Measurements from ENCODE around the gene UFSP2. TPM values are rescaled to one million over a fixed set of nuclear protein-coding genes. Genes with fewer than 3 reads are reported as not detected.

UFSP2 gene
- total RNA-seq, 4 donors from 2014 or later = 36.0 to 63.7 (median 51.9) TPM

DNA sequence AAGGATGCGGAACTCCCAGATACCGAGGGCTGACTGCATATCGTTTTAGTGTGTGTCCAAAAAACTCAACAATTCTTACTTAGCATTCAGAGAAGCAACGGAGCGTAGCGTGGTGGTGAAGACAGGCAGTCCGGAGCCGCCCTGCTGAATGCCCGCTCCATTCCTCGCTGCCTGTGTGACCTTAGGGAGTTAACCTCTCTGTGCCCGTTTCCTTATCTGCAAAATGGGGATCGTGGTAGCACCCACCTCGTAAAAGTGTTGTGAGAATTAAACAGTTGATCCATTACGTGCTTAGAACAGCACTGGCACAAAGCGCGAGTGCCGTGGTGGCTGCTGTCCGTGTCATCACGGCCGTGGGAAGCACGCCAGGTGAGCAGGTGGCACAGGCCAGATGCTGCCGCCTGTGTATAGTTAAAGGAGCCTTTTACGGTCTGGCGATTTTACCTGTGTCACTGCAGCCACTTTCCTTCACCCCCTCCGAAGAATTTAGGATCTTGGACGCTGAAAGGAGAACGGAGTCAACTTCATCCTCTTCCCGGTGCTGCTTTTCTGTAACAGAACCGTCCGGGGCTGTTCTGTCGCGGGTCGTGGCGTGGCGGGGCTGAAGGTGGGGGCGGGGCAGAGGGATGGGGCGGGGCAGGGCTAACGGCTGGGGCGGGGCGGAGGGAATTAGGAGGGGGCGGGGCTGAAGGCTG, 44.9 kb upstream of the UFSP2 start:
- Histone ChIP-seq H3K9me3 (no peaks in the 10 kb centered on the region), H3K36me3 (no peaks in the 10 kb centered on the region), H3K4me3 (peak overlapping the region; percentile 66 to 69), H3K27ac (peak overlapping the region; percentile 2 to 82 (median 74)), H3K27me3 (no peaks in the 10 kb centered on the region), H3K4me1 (peaks cover 0 to 23% (median 0%) of the 10 kb centered on the region in 3 donors)
- TF ChIP-seq, protein P1, sequence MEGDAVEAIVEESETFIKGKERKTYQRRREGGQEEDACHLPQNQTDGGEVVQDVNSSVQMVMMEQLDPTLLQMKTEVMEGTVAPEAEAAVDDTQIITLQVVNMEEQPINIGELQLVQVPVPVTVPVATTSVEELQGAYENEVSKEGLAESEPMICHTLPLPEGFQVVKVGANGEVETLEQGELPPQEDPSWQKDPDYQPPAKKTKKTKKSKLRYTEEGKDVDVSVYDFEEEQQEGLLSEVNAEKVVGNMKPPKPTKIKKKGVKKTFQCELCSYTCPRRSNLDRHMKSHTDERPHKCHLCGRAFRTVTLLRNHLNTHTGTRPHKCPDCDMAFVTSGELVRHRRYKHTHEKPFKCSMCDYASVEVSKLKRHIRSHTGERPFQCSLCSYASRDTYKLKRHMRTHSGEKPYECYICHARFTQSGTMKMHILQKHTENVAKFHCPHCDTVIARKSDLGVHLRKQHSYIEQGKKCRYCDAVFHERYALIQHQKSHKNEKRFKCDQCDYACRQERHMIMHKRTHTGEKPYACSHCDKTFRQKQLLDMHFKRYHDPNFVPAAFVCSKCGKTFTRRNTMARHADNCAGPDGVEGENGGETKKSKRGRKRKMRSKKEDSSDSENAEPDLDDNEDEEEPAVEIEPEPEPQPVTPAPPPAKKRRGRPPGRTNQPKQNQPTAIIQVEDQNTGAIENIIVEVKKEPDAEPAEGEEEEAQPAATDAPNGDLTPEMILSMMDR (IDR thresholded peaks at IDR 0.05) = no peak
- TF ChIP-seq POLR2A (IDR thresholded peaks at IDR 0.05) = no peak
- TF ChIP-seq POLR2AphosphoS5 (IDR thresholded peaks at IDR 0.05) = no peak
- TF ChIP-seq EP300 (IDR thresholded peaks at IDR 0.05) = no peak
- 1 to 3% methylated on average over 3 to 11 of the region's 41 CpGs for WGBS, 2 donors (ENCODE audit: low coverage in 1 of 2)
- ATAC-seq = peak; percentile 17

DNA sequence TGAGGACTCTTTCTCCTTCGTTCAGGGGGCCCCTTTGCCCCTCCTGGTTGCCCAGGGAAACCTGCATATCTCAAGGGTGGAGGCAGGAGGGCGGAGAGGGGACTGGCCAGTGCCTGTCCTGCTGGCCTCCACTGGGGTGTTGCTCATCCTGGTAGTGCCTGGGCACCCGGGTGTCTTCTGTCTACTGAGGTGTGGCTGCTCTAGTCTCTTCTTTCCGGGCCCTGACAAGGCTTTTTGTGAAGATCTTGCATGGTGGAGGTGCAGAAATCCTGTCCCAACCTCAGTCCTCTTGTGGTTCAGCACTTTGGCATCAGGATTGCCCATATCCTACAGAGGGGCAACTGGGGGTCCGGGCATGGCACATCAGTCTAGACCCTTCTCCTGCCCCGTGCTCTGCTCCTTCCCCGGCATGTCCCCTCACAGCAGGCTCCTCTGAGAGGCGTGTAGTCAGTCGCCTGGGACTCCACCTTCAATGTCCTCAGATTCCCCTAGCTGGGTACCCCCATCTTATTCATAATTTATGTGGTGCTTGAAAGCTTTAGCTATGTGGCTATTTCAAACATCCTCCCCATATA, 43.9 kb upstream of the UFSP2 start:
- no peak for TF ChIP-seq POLR2A (IDR thresholded peaks at IDR 0.05)
- Histone ChIP-seq H3K4me1 (peaks cover 0 to 23% (median 0%) of the 10 kb centered on the region in 3 donors), H3K27me3 (no peaks in the 10 kb centered on the region), H3K4me3 (no peak overlapping the region), H3K9me3 (no peaks in the 10 kb centered on the region), H3K36me3 (no peaks in the 10 kb centered on the region), H3K27ac (no peak overlapping the region)
- no peak for ATAC-seq
- 69 to 92% methylated on average over 3 to 7 of the region's 9 CpGs for WGBS, 2 donors (ENCODE audit: low coverage in 1 of 2)

DNA sequence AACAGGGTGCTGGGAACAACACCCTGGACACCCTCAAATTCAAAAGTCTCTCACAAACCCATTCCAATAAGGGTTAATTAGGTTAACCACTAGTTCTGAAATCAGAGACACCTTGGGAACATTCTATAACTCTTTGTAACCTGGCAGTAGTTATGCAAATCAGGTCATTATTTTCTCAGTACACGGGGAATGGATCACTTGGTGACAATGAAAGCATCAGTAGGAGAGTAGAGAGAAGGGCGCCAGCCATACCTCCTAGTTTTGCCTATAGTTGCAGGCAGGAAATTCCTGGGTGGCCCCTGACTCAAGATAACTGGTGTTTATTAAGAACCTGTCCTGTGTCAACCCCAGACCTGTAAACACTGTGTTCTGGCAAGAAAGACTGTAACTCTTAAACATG, 43.2 kb upstream of the UFSP2 start:
- ATAC-seq = no peak
- no peak overlapping the region for H3K4me3 ChIP-seq
- no peaks in the 10 kb centered on the region for H3K27me3 ChIP-seq
- H3K36me3 ChIP-seq = no peaks in the 10 kb centered on the region
- TF ChIP-seq EP300 (IDR thresholded peaks at IDR 0.05) = no peak
- H3K27ac ChIP-seq = no peak overlapping the region
- WGBS, 2 donors (ENCODE audit: low coverage in 1 of 2) = 80% methylated on average over 2 of the region's 2 CpGs; no CpG with 5 or more reads in 1 of the 2 donors
- peaks cover 0 to 23% (median 0%) of the 10 kb centered on the region in 3 donors for H3K4me1 ChIP-seq
- no peaks in the 10 kb centered on the region for H3K9me3 ChIP-seq

DNA sequence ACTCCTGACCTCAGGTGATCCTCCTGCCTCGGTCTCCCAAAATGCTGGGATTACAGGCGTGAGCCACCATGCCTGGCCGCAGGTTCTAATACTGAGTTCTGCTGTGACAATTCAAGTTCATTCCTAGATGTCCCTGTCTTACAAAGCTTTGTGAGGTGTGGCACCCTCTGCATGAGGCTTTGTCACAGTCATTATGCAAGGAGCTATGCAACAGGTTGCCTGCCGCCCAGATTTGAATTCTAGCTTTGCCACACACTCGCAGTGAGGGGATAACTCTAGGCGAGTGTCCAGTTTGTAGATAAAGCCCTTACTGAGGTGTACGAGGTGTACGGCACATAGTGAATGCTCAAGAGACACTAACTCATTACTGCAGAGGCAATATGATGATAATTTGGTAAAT, 42.2 kb upstream of the UFSP2 start:
- no peaks in the 10 kb centered on the region for H3K36me3 ChIP-seq
- TF ChIP-seq, protein P1 (IDR thresholded peaks at IDR 0.05) = no peak
- TF ChIP-seq POLR2A (IDR thresholded peaks at IDR 0.05) (no peak), EP300 (IDR thresholded peaks at IDR 0.05) (no peak)
- no peaks in the 10 kb centered on the region for H3K27me3 ChIP-seq
- H3K9me3 ChIP-seq = no peaks in the 10 kb centered on the region
- no peak overlapping the region for H3K27ac ChIP-seq
- peaks cover 0 to 23% (median 0%) of the 10 kb centered on the region in 3 donors for H3K4me1 ChIP-seq
- no peak overlapping the region for H3K4me3 ChIP-seq
- 83 to 96% methylated on average over 3 to 7 of the region's 8 CpGs for WGBS, 2 donors (ENCODE audit: low coverage in 1 of 2)
- ATAC-seq = no peak

DNA sequence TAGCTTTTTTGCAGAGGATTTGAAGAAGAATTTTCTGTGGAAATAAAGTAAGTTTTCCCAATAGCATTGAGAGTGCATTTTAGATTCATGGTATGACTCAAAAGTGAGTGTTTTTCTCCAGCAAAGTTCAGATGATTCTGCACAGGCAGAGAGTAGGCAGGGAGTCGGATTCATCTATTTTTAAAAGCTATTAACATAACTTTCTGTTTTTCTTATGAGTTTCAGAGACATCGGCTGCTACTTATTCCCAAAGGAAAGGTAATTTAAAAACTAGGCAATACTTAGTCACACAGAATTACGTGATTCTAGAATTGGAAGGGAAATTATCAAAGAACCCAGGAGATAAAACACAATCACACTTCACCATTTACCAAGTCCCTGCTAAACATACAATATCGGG, 41.3 kb upstream of the UFSP2 start:
- Histone ChIP-seq H3K4me1 (peaks cover 0 to 17% (median 0%) of the 10 kb centered on the region in 3 donors), H3K27ac (no peak overlapping the region), H3K36me3 (no peaks in the 10 kb centered on the region), H3K4me3 (no peak overlapping the region), H3K9me3 (no peaks in the 10 kb centered on the region), H3K27me3 (no peaks in the 10 kb centered on the region)
- no peak for ATAC-seq
- 30 to 54% methylated on average over 3 to 4 of the region's 4 CpGs for WGBS, 2 donors (ENCODE audit: low coverage in 1 of 2)
- TF ChIP-seq, protein P1 (IDR thresholded peaks at IDR 0.05) = no peak
- TF ChIP-seq POLR2AphosphoS5 (IDR thresholded peaks at IDR 0.05) (no peak), EP300 (IDR thresholded peaks at IDR 0.05) (no peak), POLR2A (IDR thresholded peaks at IDR 0.05) (no peak)

DNA sequence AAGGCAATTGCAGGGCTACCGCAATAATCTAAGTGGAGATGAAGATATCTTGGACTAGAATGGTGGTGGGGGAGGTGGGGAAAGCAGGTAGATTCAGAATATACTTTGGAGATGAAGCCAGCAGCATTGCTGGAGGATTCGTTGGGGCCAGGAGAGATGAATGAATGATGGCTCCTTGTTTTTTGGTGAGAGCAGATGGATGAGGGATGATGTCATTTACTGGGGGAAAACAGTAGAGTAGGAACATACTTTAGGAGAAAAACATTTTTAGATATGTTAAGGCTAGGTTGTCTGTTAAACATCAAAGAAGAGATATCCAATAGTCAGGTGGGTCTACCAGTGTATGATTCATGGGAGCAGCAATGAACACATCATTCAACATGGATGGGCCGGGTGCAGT, 39.9 kb upstream of the UFSP2 start:
- Histone ChIP-seq H3K4me1 (peaks cover 0 to 11% (median 0%) of the 10 kb centered on the region in 3 donors), H3K4me3 (no peak overlapping the region), H3K9me3 (no peaks in the 10 kb centered on the region), H3K27me3 (no peaks in the 10 kb centered on the region), H3K27ac (no peak overlapping the region), H3K36me3 (no peaks in the 10 kb centered on the region)
- ATAC-seq = no peak
- WGBS, 2 donors (ENCODE audit: low coverage in 1 of 2) = 93 to 100% methylated on average over 1 to 3 of the region's 3 CpGs
- TF ChIP-seq POLR2A (IDR thresholded peaks at IDR 0.05) (no peak), EP300 (IDR thresholded peaks at IDR 0.05) (no peak), POLR2AphosphoS5 (IDR thresholded peaks at IDR 0.05) (no peak)
- TF ChIP-seq, protein P1 (IDR thresholded peaks at IDR 0.05) = no peak

All from gastroesophageal sphincter (tissue), 4 donors.